GM12892 (cell line): Measurements from ENCODE around the gene SLCO4A1.

Source experiments
- POLR2A ChIP-seq: IDR thresholded peaks from 2 replicates; pipeline ENCODE4 v1.6.1; 2011; ENCODE audit warnings: low read depth, low read length, control low read depth
- POLR2AphosphoS5 ChIP-seq: IDR thresholded peaks from 2 replicates; pipeline ENCODE4 v1.6.1; 2011; ENCODE audit warnings: low read depth, low read length, control low read depth

DNA sequence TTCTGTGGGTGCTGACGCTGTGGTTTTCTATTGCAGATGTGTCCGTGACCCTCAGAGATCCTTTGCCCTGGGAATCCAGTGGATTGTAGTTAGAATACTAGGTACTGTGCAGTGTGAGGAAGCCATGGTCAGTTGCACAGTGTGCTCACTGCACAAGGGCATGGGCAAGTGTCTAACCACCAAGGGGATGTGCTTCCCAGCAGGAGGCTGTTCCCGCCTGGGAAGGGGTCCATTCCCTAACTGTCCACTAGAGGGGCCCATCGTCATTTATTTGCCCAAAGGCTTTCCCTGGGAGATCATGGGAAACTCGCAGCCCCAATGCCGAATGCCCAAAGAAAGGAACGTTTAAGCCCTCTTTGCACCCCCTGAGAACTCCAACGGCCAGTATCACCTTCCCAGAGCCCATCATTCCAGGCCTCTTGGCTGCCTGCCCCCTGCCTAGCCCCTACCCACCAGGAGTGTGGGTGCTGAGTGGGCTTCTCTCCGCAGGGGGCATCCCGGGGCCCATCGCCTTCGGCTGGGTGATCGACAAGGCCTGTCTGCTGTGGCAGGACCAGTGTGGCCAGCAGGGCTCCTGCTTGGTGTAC is 26.2 kb downstream of the SLCO4A1 start:
- no peak for TF ChIP-seq POLR2A
- TF ChIP-seq POLR2AphosphoS5 = no peak
